Small intestine (tissue), 7 donors: ENCODE results near the gene KRTAP10-5. TPM values are rescaled to one million over a fixed set of nuclear protein-coding genes. Genes with fewer than 3 reads are reported as not detected.

ENCODE experiments used
- DNase-seq, 2 donors: peaks; one replicate each; pipeline versions ENCODE4 v3.0.0 to v3.0.0-alpha.2; 2013
- FAIRE-seq: peaks from 2 replicates; lab custom pipeline; 2012; peaks lifted over from hg19 to GRCh38; lab: Jason Lieb, UNC
- H3K27ac ChIP-seq, 3 donors: one replicate each; pipeline ENCODE4 v1.5.1; 2013; ENCODE audit warnings: low read length in 2 of 3, mild to moderate bottlenecking in 2 of 3, control low read depth in 1 of 3, inconsistent platforms in 1 of 3, low read depth in 1 of 3, moderate library complexity in 1 of 3
- H3K27me3 ChIP-seq, 3 donors: one replicate each; pipeline ENCODE4 v1.6.1; 2013; ENCODE audit warnings: low read length in 3 of 3, inconsistent platforms in 1 of 3; ENCODE audit not compliant: control insufficient read depth in 3 of 3, insufficient read depth in 3 of 3
- H3K36me3 ChIP-seq, 3 donors: one replicate each; pipeline ENCODE4 v1.6.1; 2013; ENCODE audit warnings: low read length in 3 of 3, inconsistent platforms in 1 of 3, low read depth in 1 of 3, mild to moderate bottlenecking in 1 of 3, moderate library complexity in 1 of 3; ENCODE audit not compliant: control insufficient read depth in 3 of 3, insufficient read depth in 2 of 3
- H3K4me1 ChIP-seq, 3 donors: one replicate each; pipeline ENCODE4 v1.6.1; 2013; ENCODE audit warnings: low read length in 2 of 3, inconsistent platforms in 1 of 3, low read depth in 1 of 3, mild to moderate bottlenecking in 1 of 3, moderate library complexity in 1 of 3; ENCODE audit not compliant: control insufficient read depth in 3 of 3, insufficient read depth in 2 of 3
- H3K4me3 ChIP-seq, 3 donors: one replicate each; pipeline ENCODE4 v1.5.1; 2013; ENCODE audit warnings: low read length in 3 of 3, control low read depth in 1 of 3, inconsistent platforms in 1 of 3, low read depth in 1 of 3, mild to moderate bottlenecking in 1 of 3, moderate library complexity in 1 of 3
- H3K9me3 ChIP-seq, 2 donors: one replicate each; pipeline ENCODE4 v1.6.1; 2013; ENCODE audit warnings: low read depth in 1 of 2, low read length in 1 of 2; ENCODE audit not compliant: control insufficient read depth in 2 of 2, insufficient read depth in 1 of 2
- WGBS, 3 donors: extraction: QIAGEN DNeasy Blood & Tissue Kit; methylation state at CpG; one replicate each; pipeline ENCODE4 v1.1.7; 2013; 5-methylcytosine and 5-hydroxymethylcytosine counted together
- polyA plus RNA-seq, 4 donors: library from polyadenylated mRNA; stranded (reverse) in 3 of 4; unstranded in 1 of 4; fragments of 200-250 nt in 3 of 4; fragments of 120-200 nt in 1 of 4; gene quantifications; one replicate each; pipeline versions ENCODE4 v1.2.1 to v1.2.3, GENCODE V29; 2013
- donor health status: healthy with polysubstance abuse.
- donor health status: control.
- donor health status: control.
- donor health status: Bipolar disorder and iron deficiency.
- donor health status: healthy.

KRTAP10-5 gene
- polyA plus RNA-seq, 4 donors = not detected

DNA sequence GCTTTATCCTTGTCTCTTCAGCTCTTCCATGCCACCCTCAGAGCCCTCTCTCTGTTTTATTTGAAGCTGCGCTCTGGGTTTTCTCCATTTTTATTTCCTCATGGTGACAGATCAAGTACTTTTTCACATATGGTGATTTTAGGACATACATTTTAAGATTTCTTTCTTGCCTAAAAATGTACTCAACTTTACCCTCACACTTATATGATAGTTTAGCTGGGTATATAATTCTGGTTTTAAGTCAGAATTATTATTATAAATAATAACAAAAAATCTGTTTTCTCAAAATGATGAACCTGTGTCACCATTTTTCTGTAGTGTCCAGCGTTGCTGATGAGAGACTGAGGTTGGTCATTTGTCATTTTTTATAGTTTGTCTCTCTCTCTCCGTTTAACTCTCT lies 754 bp upstream of the KRTAP10-5 start:
- H3K4me3 ChIP-seq = no peak overlapping the region

DNA sequence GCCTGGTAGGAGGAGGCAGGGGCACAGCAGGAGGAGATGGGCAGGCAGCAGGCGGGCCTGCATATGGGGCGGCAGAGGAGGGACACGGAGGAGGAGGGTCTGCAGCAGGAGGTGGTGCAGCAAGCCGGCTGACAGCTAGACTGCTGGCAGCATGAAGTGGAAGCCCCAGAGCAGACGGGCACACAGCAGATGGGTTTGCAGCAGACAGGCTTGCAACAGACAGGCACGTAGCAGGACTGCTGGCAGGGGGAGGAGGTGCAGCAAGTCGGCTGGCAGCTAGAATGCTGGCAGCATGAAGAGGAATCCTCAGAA lies 615 bp downstream of the KRTAP10-5 start:
- Histone ChIP-seq H3K27me3 (no peaks in the 10 kb centered on the region), H3K9me3 (peaks cover 0 to 28% of the 10 kb centered on the region in 2 donors), H3K36me3 (no peaks in the 10 kb centered on the region), H3K4me1 (no peaks in the 10 kb centered on the region), H3K4me3 (no peak overlapping the region), H3K27ac (no peak overlapping the region)
- 61 to 74% (median 64%) methylated on average over 6 to 7 of the region's 7 CpGs for WGBS, 3 donors
- no peak for FAIRE-seq
- no peak for DNase-seq

More for the DNA sequence above, 754 bp upstream of the KRTAP10-5 start:
- FAIRE-seq = no peak
- H3K27me3 ChIP-seq = peaks cover 0 to 3% (median 0%) of the 10 kb centered on the region in 3 donors
- no peak overlapping the region for H3K27ac ChIP-seq
- DNase-seq = no peak
- no peaks in the 10 kb centered on the region for H3K4me1 ChIP-seq
- 83 to 91% (median 88%) methylated on average over 3 of the region's 3 CpGs for WGBS, 3 donors
- H3K9me3 ChIP-seq = peaks cover 0 to 19% of the 10 kb centered on the region in 2 donors
- no peaks in the 10 kb centered on the region for H3K36me3 ChIP-seq

DNA sequence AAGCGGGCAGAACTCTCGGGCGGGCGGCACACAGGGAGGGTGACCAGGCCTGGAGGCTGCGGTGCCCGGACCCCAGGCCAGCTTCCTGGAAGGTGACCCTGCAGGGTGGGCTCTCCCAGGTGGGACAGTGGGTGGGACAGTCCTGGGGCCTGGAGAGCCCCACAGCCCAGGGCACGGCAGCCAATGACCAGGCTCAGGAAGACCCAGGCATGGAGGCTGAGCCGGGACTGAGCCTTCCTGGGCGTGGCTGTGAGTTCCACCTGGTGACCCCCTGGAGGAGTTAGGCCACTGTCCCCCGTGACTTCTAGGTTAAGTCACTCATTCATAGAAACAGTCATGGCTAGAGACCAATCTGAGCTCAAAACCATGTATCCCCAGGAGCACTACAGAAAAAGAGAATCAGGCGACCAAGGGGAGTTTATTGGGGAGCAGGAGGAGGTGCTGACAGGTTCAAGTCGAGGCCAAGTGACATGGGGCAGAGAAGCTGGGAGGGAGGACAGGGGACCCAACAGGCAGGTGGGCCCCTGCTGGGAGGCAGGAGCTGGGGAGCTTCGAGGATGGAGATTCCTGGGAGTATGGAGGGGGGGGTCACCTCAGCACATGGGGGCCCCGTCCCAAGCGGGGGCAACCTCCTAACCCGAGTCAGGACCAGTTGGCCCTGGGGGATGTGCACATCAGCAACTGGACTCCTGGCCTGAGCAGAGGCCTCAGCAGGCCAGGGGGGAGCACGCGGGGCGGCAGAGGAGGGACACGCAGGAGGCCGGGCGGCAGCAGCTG lies 1.2 kb downstream of the KRTAP10-5 start:
- Histone ChIP-seq H3K9me3 (peaks cover 0 to 28% of the 10 kb centered on the region in 2 donors), H3K4me3 (no peak overlapping the region), H3K4me1 (no peaks in the 10 kb centered on the region), H3K36me3 (no peaks in the 10 kb centered on the region), H3K27ac (no peak overlapping the region), H3K27me3 (no peaks in the 10 kb centered on the region)
- FAIRE-seq = no peak
- 72 to 77% (median 77%) methylated on average over 14 to 22 of the region's 22 CpGs for WGBS, 3 donors
- DNase-seq = no peak

DNA sequence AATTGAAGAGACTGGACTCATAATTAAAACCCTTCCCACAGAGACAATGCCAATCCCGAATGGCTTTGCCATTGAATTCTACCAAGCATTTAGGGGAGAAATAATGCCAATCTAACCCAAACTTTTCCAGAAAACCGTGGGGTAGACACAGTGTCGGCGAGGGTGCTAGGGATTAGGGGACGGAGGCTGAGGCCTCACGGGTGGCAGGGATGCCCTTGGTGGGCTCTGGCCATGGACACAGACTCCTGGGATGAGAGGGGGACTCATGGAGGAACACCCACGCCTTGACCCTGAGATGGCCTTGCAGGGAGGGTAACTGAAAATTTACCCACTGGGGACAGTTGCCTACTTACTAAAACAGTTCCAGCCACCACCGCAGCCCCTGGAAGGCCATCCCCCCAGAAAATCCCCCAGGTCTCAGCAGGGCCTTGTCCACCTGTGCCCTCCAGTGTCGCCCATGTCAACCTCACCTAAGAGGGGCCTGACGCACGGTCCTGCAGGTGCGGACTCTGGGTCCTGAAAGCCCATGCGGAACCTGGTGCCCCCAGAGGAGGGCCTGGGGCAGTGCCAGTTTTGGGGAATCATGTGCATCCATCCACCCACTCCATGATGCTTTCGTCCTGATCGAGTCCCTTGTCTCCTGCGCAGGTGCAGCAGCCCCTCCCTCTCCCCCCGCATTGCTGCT lies 1.9 kb downstream of the KRTAP10-5 start:
- H3K4me3 ChIP-seq = no peak overlapping the region
- DNase-seq = no peak
- H3K9me3 ChIP-seq = peaks cover 0 to 28% of the 10 kb centered on the region in 2 donors
- no peaks in the 10 kb centered on the region for H3K4me1 ChIP-seq
- H3K27me3 ChIP-seq = no peaks in the 10 kb centered on the region
- FAIRE-seq = no peak
- no peaks in the 10 kb centered on the region for H3K36me3 ChIP-seq
- 88 to 94% (median 92%) methylated on average over 15 to 17 of the region's 17 CpGs for WGBS, 3 donors
- no peak overlapping the region for H3K27ac ChIP-seq

DNA sequence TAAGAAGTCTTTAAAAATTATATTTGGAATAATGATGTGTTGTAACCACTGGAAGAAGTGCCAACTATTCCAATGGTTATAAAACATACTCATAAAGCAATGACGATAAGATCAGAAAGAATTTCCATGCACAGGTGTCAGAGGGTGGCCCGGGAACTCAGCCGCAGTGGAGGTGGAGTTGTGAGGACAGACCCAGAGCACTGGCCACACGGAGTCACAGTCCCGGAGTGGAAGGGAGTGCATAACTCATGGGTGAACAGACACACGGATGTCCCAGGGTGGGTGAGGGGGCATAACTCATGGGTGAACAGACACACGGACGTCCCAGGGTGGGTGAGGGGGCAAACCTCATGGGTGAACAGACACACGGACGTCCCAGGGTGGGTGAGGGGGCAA lies 4.4 kb downstream of the KRTAP10-5 start:
- no peak overlapping the region for H3K27ac ChIP-seq
- H3K27me3 ChIP-seq = peaks cover 0 to 2% (median 0%) of the 10 kb centered on the region in 3 donors
- no peaks in the 10 kb centered on the region for H3K4me1 ChIP-seq
- DNase-seq (no peak), FAIRE-seq (no peak)
- no peaks in the 10 kb centered on the region for H3K36me3 ChIP-seq
- 43 to 73% (median 66%) methylated on average over 10 of the region's 10 CpGs for WGBS, 3 donors
- no peak overlapping the region for H3K4me3 ChIP-seq
- H3K9me3 ChIP-seq = peaks cover 0 to 34% of the 10 kb centered on the region in 2 donors

DNA sequence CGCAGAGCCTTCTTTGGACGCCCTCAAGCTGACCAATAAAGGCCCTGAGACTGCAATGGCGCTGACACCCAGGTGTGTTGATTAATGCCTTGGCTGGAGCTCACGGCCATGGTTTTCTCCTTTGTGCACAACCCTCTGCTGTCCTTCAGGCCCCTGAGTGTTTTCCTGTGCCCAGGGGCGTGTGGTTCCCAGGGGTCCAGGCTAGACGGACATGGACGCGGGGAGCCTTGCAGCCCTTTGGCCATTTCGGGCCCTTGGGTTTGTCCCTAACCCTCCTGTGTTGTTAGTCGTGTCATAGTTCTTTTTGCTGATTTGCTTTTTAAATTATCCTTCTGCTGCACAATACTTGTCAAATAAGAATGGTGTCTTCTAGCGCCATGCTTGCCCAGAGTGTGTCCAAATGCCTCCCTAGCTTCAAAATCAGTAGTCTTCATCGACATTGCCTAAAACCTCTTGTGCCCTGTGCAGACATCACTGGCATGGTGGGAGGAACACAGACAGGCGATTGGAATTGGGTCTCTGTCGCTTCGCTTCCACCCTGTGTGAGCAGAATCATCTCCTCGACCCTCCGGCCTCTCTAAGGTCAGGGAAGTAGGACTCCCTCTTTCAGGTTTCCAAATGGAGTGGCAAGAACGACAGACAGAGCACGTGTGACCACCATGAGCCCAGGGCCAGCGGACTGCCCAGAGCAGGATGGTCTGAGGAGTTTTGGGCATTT lies 4.9 kb downstream of the KRTAP10-5 start:
- Histone ChIP-seq H3K9me3 (peaks cover 0 to 34% of the 10 kb centered on the region in 2 donors), H3K4me3 (no peak overlapping the region), H3K4me1 (no peaks in the 10 kb centered on the region), H3K27me3 (peaks cover 0 to 2% (median 0%) of the 10 kb centered on the region in 3 donors), H3K36me3 (no peaks in the 10 kb centered on the region), H3K27ac (no peak overlapping the region)
- DNase-seq (no peak), FAIRE-seq (no peak)
- WGBS, 3 donors = 84 to 86% (median 84%) methylated on average over 20 of the region's 20 CpGs

DNA sequence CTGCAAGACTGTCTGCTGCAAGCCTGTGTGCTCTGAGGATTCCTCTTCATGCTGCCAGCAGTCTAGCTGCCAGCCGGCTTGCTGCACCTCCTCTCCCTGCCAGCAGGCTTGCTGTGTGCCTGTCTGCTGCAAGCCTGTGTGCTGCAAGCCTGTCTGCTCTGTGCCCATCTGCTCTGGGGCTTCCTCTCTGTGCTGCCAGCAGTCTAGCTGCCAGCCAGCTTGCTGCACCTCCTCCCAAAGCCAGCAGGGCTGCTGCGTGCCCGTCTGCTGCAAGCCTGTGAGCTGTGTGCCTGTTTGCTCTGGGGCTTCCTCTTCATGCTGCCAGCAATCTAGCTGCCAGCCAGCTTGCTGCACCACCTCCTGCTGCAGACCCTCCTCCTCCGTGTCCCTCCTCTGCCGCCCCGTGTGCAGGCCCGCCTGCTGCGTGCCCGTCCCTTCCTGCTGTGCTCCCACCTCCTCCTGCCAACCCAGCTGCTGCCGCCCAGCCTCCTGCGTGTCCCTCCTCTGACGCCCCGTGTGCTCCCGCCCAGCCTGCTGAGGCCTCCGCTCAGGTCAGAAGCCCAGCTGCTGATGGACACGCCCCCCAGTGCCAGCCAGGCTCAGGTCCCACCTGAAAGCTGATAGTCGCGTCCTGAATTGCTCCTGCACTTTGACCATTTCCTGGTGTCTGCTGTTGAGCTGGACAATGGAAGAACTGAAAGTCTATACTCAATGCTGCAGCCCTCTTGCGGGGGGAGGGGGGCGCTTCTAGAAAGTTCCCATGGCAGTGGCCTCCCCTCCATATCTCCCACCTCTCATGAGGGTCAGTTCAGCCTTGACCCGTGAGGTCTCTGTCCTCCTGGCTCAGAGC lies 5.7 kb downstream of the KRTAP10-5 start:
- Histone ChIP-seq H3K27me3 (peaks cover 0 to 2% (median 0%) of the 10 kb centered on the region in 3 donors), H3K4me3 (no peak overlapping the region), H3K36me3 (no peaks in the 10 kb centered on the region), H3K27ac (no peak overlapping the region), H3K4me1 (no peaks in the 10 kb centered on the region), H3K9me3 (peaks cover 0 to 34% of the 10 kb centered on the region in 2 donors)
- DNase-seq (peak; percentile 76 to 83), FAIRE-seq (no peak)
- WGBS, 3 donors = 7 to 31% (median 24%) methylated on average over 15 to 21 of the region's 21 CpGs
